ENCODE measurements around the gene SEPSECS. TPM values are rescaled to one million over a fixed set of nuclear protein-coding genes. Genes with fewer than 3 reads are reported as not detected.
A peak's percentile ranks its signal among the peaks of the same experiment; 100 is the strongest.

Gene SEPSECS
- total and polyA plus RNA-seq, 8 donors: 0.29 to 33.0 (median 3.7) TPM

DNA sequence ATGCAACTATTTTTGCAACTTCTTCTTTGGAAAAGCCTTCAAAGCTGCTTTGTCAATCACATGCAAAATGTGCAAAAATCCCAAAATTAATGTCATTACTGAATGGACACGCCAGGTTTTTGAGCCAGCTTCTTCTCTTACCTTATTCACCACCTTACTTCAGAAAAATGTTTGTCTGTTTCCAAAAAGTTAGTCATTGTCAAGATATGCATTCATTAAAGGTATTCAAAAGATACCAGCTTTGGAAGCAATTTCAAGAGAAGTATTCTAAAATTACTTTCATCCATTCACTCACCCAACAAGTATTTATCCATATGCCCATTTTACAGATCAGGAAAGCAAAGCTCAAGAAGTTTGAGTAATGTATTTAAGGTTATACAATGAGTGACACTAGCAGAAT, 2.3 kb upstream of the SEPSECS start:
- peaks cover 0 to 10% (median 3%) of the 10 kb centered on the region in 4 donors for H3K36me3 ChIP-seq
- H3K4me1 ChIP-seq: peaks cover 13 to 36% (median 26%) of the 10 kb centered on the region in 4 donors
- H3K4me3 ChIP-seq: no peak overlapping the region
- intact Hi-C loops (cut with DNase I; ENCODE audit: low total_unique reads): no loop called here
- H3K9me3 ChIP-seq: no peaks in the 10 kb centered on the region
- WGBS, 5 donors: 43 to 92% (median 88%) methylated on average over 1 of the region's 1 CpG
- no peak overlapping the region for H3K27ac ChIP-seq
- TF ChIP-seq EP300 (IDR thresholded peaks at IDR 0.05) (no peak), POLR2AphosphoS5 (IDR thresholded peaks at IDR 0.05) (no peak), CTCF (IDR thresholded peaks at IDR 0.05) (no peak), POLR2A (IDR thresholded peaks at IDR 0.05) (no peak)
- no peak for DNase-seq
- no peaks in the 10 kb centered on the region for H3K27me3 ChIP-seq

DNA sequence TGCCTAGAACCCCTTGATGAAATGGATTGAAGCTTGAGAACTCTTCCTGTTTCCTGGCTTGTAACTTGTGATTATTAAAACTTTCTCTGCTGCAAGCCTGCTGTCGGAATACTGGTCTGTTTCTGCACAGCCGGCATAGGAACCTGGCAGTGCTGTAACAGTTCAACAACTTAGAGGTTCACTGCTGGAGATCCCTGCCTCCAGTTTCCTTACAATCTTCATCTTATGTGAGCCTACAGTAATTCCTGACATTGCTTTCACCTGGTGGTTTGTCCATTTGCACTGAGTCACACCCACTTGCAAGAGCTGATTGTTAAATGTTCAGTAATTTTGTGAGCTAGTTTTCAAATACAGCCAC, 1.3 kb upstream of the SEPSECS start:
- Histone ChIP-seq H3K27me3 (no peaks in the 10 kb centered on the region), H3K36me3 (peaks cover 0 to 16% (median 5%) of the 10 kb centered on the region in 4 donors), H3K4me1 (peaks cover 13 to 36% (median 26%) of the 10 kb centered on the region in 4 donors), H3K27ac (peak overlapping the region; percentile 94 to 99 (median 98)), H3K9me3 (no peaks in the 10 kb centered on the region), H3K4me3 (peak overlapping the region; percentile 67 to 90 (median 82))
- 21 to 47% (median 29%) methylated on average over 2 of the region's 2 CpGs for WGBS, 5 donors
- peak in 1 of 2 donors; percentile 32 for DNase-seq
- TF ChIP-seq EP300 (IDR thresholded peaks at IDR 0.05) (no peak), POLR2A (IDR thresholded peaks at IDR 0.05) (no peak), CTCF (IDR thresholded peaks at IDR 0.05) (no peak), POLR2AphosphoS5 (IDR thresholded peaks at IDR 0.05) (no peak)
- intact Hi-C loops (cut with DNase I; ENCODE audit: low total_unique reads): no loop called here

DNA sequence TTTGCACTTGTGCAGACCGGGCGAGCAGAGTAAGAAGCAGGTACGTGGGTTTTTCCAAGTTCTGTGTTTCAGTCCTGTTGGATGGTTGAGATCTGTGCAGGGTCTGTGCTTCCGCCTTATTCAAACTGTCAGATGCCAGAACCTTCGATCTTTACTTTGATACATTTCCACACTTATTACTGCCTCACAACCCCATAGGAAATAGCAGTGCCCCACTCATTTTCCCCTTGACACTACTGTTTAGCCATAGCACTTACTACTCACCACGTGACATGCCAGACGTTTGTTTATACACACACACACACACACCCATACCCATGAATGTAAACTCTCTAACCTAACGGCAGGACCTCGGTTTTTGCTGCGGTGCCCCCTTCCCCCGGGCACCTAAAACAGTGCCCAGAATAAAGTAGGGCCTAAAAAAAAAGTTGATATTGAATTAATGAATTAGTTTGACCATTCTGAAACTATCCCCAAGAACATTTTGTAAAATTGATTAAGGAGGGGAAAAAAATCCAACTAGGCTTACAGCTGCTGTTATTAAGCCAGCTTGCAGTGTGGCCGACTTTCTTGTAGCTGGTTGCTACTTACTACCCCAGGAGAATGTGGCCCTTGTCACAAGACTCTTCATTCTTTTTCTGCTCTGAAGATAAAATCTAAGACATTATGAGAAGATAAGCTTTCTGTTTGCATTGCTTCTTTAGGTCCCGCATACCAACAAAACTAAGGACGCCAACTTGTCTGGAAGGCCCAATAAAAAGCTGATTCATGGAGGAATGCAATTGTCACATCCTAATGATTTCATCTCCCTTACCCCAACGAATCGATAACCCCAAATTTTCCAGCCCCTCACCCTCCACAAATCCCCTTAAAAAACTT, 704 bp upstream of the SEPSECS start:
- no peaks in the 10 kb centered on the region for H3K9me3 ChIP-seq
- no peaks in the 10 kb centered on the region for H3K27me3 ChIP-seq
- peak in 1 of 2 donors; percentile 17 for DNase-seq
- WGBS, 5 donors: 2 to 8% (median 5%) methylated on average over 16 of the region's 16 CpGs
- no peak for TF ChIP-seq EP300 (IDR thresholded peaks at IDR 0.05)
- peak in 2 of 4 donors; percentile 56 to 64 for TF ChIP-seq POLR2A (IDR thresholded peaks at IDR 0.05)
- H3K36me3 ChIP-seq: peaks cover 0 to 14% (median 8%) of the 10 kb centered on the region in 4 donors
- H3K27ac ChIP-seq: peak overlapping the region; percentile 94 to 99 (median 98)
- peaks cover 13 to 36% (median 26%) of the 10 kb centered on the region in 4 donors for H3K4me1 ChIP-seq
- H3K4me3 ChIP-seq: peak overlapping the region; percentile 67 to 90 (median 82)
- intact Hi-C loops (cut with DNase I; ENCODE audit: low total_unique reads): no loop called here

DNA sequence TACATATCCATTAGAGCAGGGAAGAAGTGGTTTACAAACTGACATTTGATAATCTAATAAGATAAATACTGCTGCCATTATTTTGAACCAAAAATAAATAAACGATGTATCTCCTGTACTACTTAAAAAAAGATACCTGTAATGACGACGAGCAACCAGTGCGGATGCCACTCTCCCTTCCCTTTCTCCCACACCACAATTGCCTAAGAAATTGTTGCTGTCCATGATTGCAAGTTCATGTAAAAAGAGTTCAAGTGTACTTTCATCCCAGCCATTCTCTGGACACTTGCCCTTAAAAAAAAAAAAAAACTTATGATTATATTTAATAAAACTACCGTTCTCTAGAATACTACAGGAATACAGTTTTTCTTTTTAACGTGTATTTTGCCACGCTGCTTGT, 1.4 kb downstream of the SEPSECS start:
- H3K36me3 ChIP-seq: peaks cover 0 to 18% (median 9%) of the 10 kb centered on the region in 4 donors
- intact Hi-C loops (cut with DNase I; ENCODE audit: low total_unique reads): no loop called here
- H3K4me3 ChIP-seq: no peak overlapping the region
- TF ChIP-seq EP300 (IDR thresholded peaks at IDR 0.05) (no peak), CTCF (IDR thresholded peaks at IDR 0.05) (no peak), POLR2AphosphoS5 (IDR thresholded peaks at IDR 0.05) (no peak), POLR2A (IDR thresholded peaks at IDR 0.05) (no peak)
- no peaks in the 10 kb centered on the region for H3K9me3 ChIP-seq
- 78 to 88% (median 80%) methylated on average over 7 of the region's 7 CpGs for WGBS, 5 donors
- peak overlapping the region in 1 of 5 donors; percentile 95 for H3K27ac ChIP-seq
- DNase-seq: no peak
- no peaks in the 10 kb centered on the region for H3K27me3 ChIP-seq
- H3K4me1 ChIP-seq: peaks cover 13 to 49% (median 31%) of the 10 kb centered on the region in 4 donors

Measured in stomach (tissue), 9 donors.